ENCODE results near the gene WDR55.
"Not testable (repeated sequence)": the region's sequence is repeated elsewhere in the genome, so short reads cannot be mapped to it uniquely, and the experiment has no call there.

The WDR55 gene

GRCh38 chr5:140710899-140711552, 46.3 kb downstream of the WDR55 start:
- DNase-seq: peak; percentile 98

- DNase-seq: no peak
These were observed 47.1 kb downstream of the WDR55 start for GRCh38 chr5:140711794-140712193.

- no peak for DNase-seq
These were observed 48.9 kb downstream of the WDR55 start for GRCh38 chr5:140713562-140714094.

GRCh38 chr5:140716238-140716637, 51.5 kb downstream of the WDR55 start:
- not testable (repeated sequence) for DNase-seq

GRCh38 chr5:140718266-140718592, 53.5 kb downstream of the WDR55 start:
- no peak for DNase-seq

GRCh38 chr5:140720738-140721137, 56.0 kb downstream of the WDR55 start:
- not testable (repeated sequence) for DNase-seq

- DNase-seq: not testable (repeated sequence)
These were observed 56.7 kb downstream of the WDR55 start for GRCh38 chr5:140721395-140721794.
